Measurements from ENCODE around the gene CRB2. TPM values are rescaled to one million over a fixed set of nuclear protein-coding genes. Genes with fewer than 3 reads are reported as not detected.

CRB2 gene
- total RNA-seq = not detected in 2 replicates

DNA sequence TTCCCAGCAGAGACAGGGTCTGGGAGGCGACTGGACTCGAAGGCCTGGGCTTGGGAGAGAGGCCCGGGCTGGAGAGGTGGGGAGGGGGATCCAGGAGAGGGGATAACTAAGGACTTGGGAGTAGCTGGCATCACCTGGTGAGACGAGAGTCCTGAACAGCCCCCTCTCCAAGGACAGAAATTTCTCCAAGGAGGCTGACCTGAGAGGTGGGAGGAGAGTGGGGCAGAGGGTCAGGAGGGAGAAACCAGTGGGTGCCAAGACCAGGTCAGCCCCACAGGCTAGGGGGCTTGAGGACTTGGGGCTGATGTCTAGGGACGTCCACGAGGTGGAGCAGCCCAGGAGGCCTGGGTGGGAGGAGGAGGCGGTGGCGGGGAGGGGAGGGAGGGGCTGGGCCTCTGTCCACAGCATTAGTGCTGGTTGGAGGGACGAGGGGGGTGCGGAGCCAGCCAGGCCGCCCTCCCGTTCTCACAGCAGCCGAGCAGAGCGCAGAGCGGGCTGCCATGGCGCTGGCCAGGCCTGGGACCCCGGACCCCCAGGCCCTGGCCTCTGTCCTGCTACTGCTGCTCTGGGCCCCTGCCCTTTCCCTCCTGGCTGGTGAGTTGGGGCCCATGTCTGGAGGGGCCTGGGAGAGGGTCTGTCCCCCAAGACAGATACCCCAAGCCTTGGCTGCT lies at the start of gene CRB2:
TSS of gene CRB2 (plus strand) at position 437 of the 671 bp plus-strand sequence. CDS start at position 501, 64 bp downstream.

Other genes with a start within 250 kb of the CRB2 start
- gene STRBP, start 87.6 kb upstream of the CRB2 start, total RNA-seq = 3.6 and 11.4 TPM in 2 replicates

All from hair follicular keratinocyte (primary cell).